WTC11 (cell line): ENCODE measurements around the gene RAB12. TPM values are rescaled to one million over a fixed set of nuclear protein-coding genes. Genes with fewer than 3 reads are reported as not detected.

Source experiments
- ATAC-seq: fragments of 200-7000 bp; cut with Tn5 transposase; 2 replicates; pipeline ENCODE4 v1.10.0; 2021; ENCODE audit warnings: mild to moderate bottlenecking, moderate library complexity
- CTCF ChIA-PET: fragments of 300-600 bp; sonication (Branson Sonifier 250); formaldehyde crosslinking; loops from one replicate; lab custom pipeline; 2021; ENCODE audit warnings: antibody characterized with exemption; lab: Charles Lee
- POLR2A ChIA-PET: fragments of 350-600 bp; sonication (Branson Sonifier 250); formaldehyde crosslinking; loops from one replicate; lab custom pipeline; 2021; ENCODE audit warnings: antibody characterized with exemption; lab: Charles Lee
- DNase-seq: peaks from one replicate; pipeline ENCODE4 v3.0.0; 2021; ENCODE audit warnings: low spot score
- H3K27ac Mint-ChIP-seq: 2 replicates; pipeline ENCODE4 v1.8.0; 2021; ENCODE audit warnings: mixed read lengths
- H3K27me3 Mint-ChIP-seq: 2 replicates; pipeline ENCODE4 v1.8.0; 2021; ENCODE audit warnings: low read depth, mild to moderate bottlenecking, moderate library complexity, mixed read lengths
- H3K36me3 Mint-ChIP-seq: 2 replicates; pipeline ENCODE4 v1.8.0; 2021; ENCODE audit warnings: mixed read lengths
- H3K4me1 Mint-ChIP-seq: 2 replicates; pipeline ENCODE4 v1.8.0; 2022; ENCODE audit warnings: mixed read lengths
- H3K4me3 Mint-ChIP-seq: 2 replicates; pipeline ENCODE4 v1.8.0; 2021; ENCODE audit warnings: mild to moderate bottlenecking, moderate library complexity, mixed read lengths
- H3K9me3 Mint-ChIP-seq: 2 replicates; pipeline ENCODE4 v1.8.0; 2021; ENCODE audit warnings: mixed read lengths
- ATF6 ChIP-seq: sonication (generic); formaldehyde crosslinking; IDR thresholded peaks from 2 replicates; pipeline ENCODE4 v1.8.1; 2023; ENCODE audit warnings: mild to moderate bottlenecking, missing genetic modification reagents
- CDX4 ChIP-seq: fragments of 250-450 bp; sonication (Bioruptor Pico); IDR thresholded peaks from 2 replicates; pipeline ENCODE4 v1.9.0; 2021; ENCODE audit warnings: moderate library complexity, mild to moderate bottlenecking, inconsistent platforms, borderline replicate concordance
- E2F4 ChIP-seq: sonication (generic); formaldehyde crosslinking; IDR thresholded peaks from 2 replicates; pipeline ENCODE4 v1.8.1; 2022; ENCODE audit warnings: low read depth, mild to moderate bottlenecking, moderate library complexity, missing genetic modification reagents, borderline replicate concordance
- ETV6 ChIP-seq: sonication (generic); formaldehyde crosslinking; IDR thresholded peaks from 2 replicates; pipeline ENCODE4 v1.8.1; 2022; ENCODE audit warnings: mild to moderate bottlenecking, missing genetic modification reagents
- FOXJ3 ChIP-seq: sonication (generic); formaldehyde crosslinking; IDR thresholded peaks from 2 replicates; pipeline ENCODE4 v1.9.0; 2021; ENCODE audit warnings: missing genetic modification reagents, mild to moderate bottlenecking, borderline replicate concordance
- FOXK1 ChIP-seq: sonication (generic); formaldehyde crosslinking; IDR thresholded peaks from 2 replicates; pipeline ENCODE4 v1.8.0; 2022; ENCODE audit warnings: mild to moderate bottlenecking, moderate library complexity, missing genetic modification reagents
- FOXP1 ChIP-seq: sonication (generic); formaldehyde crosslinking; IDR thresholded peaks from 2 replicates; pipeline ENCODE4 v1.8.0; 2022; ENCODE audit warnings: missing genetic modification reagents, mild to moderate bottlenecking, moderate library complexity, borderline replicate concordance
- FOXP4 ChIP-seq: sonication (generic); formaldehyde crosslinking; IDR thresholded peaks from 2 replicates; pipeline ENCODE4 v1.8.0; 2022; ENCODE audit warnings: mild to moderate bottlenecking, missing genetic modification reagents
- JAZF1 ChIP-seq: fragments of 250-450 bp; sonication (Bioruptor Pico); IDR thresholded peaks from 2 replicates; pipeline ENCODE4 v1.9.0; 2021; ENCODE audit warnings: moderate library complexity, mild to moderate bottlenecking, inconsistent platforms
- JUN ChIP-seq: sonication (generic); formaldehyde crosslinking; IDR thresholded peaks from 2 replicates; pipeline ENCODE4 v1.8.0; 2023; ENCODE audit warnings: mild to moderate bottlenecking, missing genetic modification reagents
- NFYB ChIP-seq: sonication (generic); formaldehyde crosslinking; conservative IDR thresholded peaks from 2 replicates; pipeline ENCODE4 v1.8.0; 2022; ENCODE audit warnings: low read depth, missing genetic modification reagents
- PRRX2 ChIP-seq: fragments of 250-450 bp; sonication (Bioruptor Pico); IDR thresholded peaks from 2 replicates; pipeline ENCODE4 v1.8.0; 2021; ENCODE audit warnings: mild to moderate bottlenecking
- SP1 ChIP-seq: sonication (generic); formaldehyde crosslinking; conservative IDR thresholded peaks from 2 replicates; pipeline ENCODE4 v1.8.1; 2022; ENCODE audit warnings: missing genetic modification reagents
- STAT6 ChIP-seq: sonication (generic); formaldehyde crosslinking; conservative IDR thresholded peaks from 2 replicates; pipeline ENCODE4 v1.8.1; 2023; ENCODE audit warnings: mild to moderate bottlenecking, low read depth, missing genetic modification reagents, moderate library complexity
- TCF7 ChIP-seq: sonication (generic); formaldehyde crosslinking; IDR thresholded peaks from 2 replicates; pipeline ENCODE4 v1.8.0; 2022; ENCODE audit warnings: mild to moderate bottlenecking, low read depth, missing genetic modification reagents, moderate library complexity
- TEAD1 ChIP-seq: sonication (generic); formaldehyde crosslinking; IDR thresholded peaks from 2 replicates; pipeline ENCODE4 v1.8.0; 2022; ENCODE audit warnings: mild to moderate bottlenecking, missing genetic modification reagents
- TEAD4 ChIP-seq: sonication (generic); formaldehyde crosslinking; IDR thresholded peaks from 2 replicates; pipeline ENCODE4 v1.8.0; 2022; ENCODE audit warnings: mild to moderate bottlenecking, missing genetic modification reagents
- USF2 ChIP-seq: sonication (generic); formaldehyde crosslinking; IDR thresholded peaks from 2 replicates; pipeline ENCODE4 v1.8.1; 2023; ENCODE audit warnings: mild to moderate bottlenecking, missing genetic modification reagents, moderate library complexity
- ZBTB21 ChIP-seq: sonication (generic); formaldehyde crosslinking; IDR thresholded peaks from 2 replicates; pipeline ENCODE4 v1.8.1; 2023; ENCODE audit warnings: mild to moderate bottlenecking, missing genetic modification reagents, borderline replicate concordance
- ZMAT4 ChIP-seq: fragments of 250-450 bp; sonication (Bioruptor Pico); IDR thresholded peaks from 2 replicates; pipeline ENCODE4 v1.9.0; 2021; ENCODE audit warnings: mild to moderate bottlenecking
- ZNF232 ChIP-seq: sonication (generic); formaldehyde crosslinking; IDR thresholded peaks from 2 replicates; pipeline ENCODE4 v1.8.0; 2022; ENCODE audit warnings: mild to moderate bottlenecking, missing genetic modification reagents
- ZNF263 ChIP-seq: sonication (generic); formaldehyde crosslinking; IDR thresholded peaks from 2 replicates; pipeline ENCODE4 v1.8.1; 2022; ENCODE audit warnings: low read depth, mild to moderate bottlenecking, moderate library complexity, missing genetic modification reagents
- ZNF512 ChIP-seq: sonication (generic); formaldehyde crosslinking; IDR thresholded peaks from 2 replicates; pipeline ENCODE4 v1.8.1; 2022; ENCODE audit warnings: missing genetic modification reagents, borderline replicate concordance
- ZSCAN18 ChIP-seq: fragments of 250-450 bp; sonication (Bioruptor Pico); IDR thresholded peaks from 2 replicates; pipeline ENCODE4 v2.1.2; 2022; ENCODE audit warnings: mild to moderate bottlenecking, moderate library complexity
- total RNA-seq: library from RNA; stranded (reverse); gene quantifications from 3 replicates; pipeline ENCODE4 v1.2.3, GENCODE V29; 2021

RAB12 gene
- total RNA-seq, 1 experiment from 2014 or later, result 69.3 TPM

- TF ChIP-seq FOXJ3 (no peak), ZNF263 (CRISPR knock-in tag) (no peak), CDX4 (CRISPR knock-in tag) (no peak), FOXP4 (CRISPR knock-in tag) (no peak), ZSCAN18 (CRISPR knock-in tag) (no peak), SP1 (CRISPR knock-in tag) (no peak), ZNF232 (CRISPR knock-in tag) (no peak)
- TF ChIP-seq, all 79 proteins: peak for 0
These were observed 24.4 kb upstream of the RAB12 start (continued) for GRCh38 chr18:8584798-8585197.

GRCh38 chr18:8586941-8587340 is 22.3 kb upstream of the RAB12 start:
- Mint-ChIP-seq H3K4me1 (peaks cover 10% of the 10 kb centered on the region), H3K9me3 (peaks cover 13% of the 10 kb centered on the region), H3K27me3 (no peaks in the 10 kb centered on the region; the same call in 1 of the 2 replicates), H3K27ac (no peak overlapping the region), H3K4me3 (no peak overlapping the region), H3K36me3 (peaks cover 3% of the 10 kb centered on the region; the same call in 1 of the 2 replicates)
- CTCF ChIA-PET, result no interaction called here
- DNase-seq (no peak), ATAC-seq (no peak)
- POLR2A ChIA-PET, result no interaction called here
- TF ChIP-seq TEAD4 (CRISPR knock-in tag) (no peak), ATF6 (CRISPR knock-in tag) (no peak), STAT6 (CRISPR knock-in tag) (no peak), NFYB (no peak), JAZF1 (no peak), ZMAT4 (no peak), E2F4 (CRISPR knock-in tag) (no peak), TEAD1 (CRISPR knock-in tag) (no peak), ZNF232 (CRISPR knock-in tag) (no peak), ZBTB21 (CRISPR knock-in tag) (no peak), PRRX2 (no peak), SP1 (CRISPR knock-in tag) (no peak), FOXP1 (CRISPR knock-in tag) (no peak), ETV6 (no peak), JUN (CRISPR knock-in tag) (no peak), FOXK1 (CRISPR knock-in tag) (no peak), TCF7 (CRISPR knock-in tag) (no peak), USF2 (no peak), ZNF512 (no peak)
